ENCODE results near the gene LSM14B. TPM values are rescaled to one million over a fixed set of nuclear protein-coding genes. Genes with fewer than 3 reads are reported as not detected.

The LSM14B gene
- total RNA-seq, 6 experiments from 2014 or later, result 9.5 to 19.8 (median 14.2) TPM

- Histone ChIP-seq H3K9me3 (peaks cover 0 to 3% (median 0%) of the 10 kb centered on the region in 4 donors), H3K27me3 (no peaks in the 10 kb centered on the region), H3K4me1 (no peaks in the 10 kb centered on the region), H3K36me3 (no peaks in the 10 kb centered on the region), H3K4me3 (no peak overlapping the region), H3K27ac (no peak overlapping the region)
- TF ChIP-seq POLR2A (IDR thresholded peaks at IDR 0.05) (no peak), CTCF (IDR thresholded peaks at IDR 0.05) (no peak)
- DNase-seq (no peak), ATAC-seq (no peak)
- intact Hi-C loops (cut with DNase I), result no loop called here
- WGBS (ENCODE audit: insufficient coverage, low coverage, low lambda C conversion rate, missing lambda C conversion rate), result 63% methylated on average over 3 of the region's 4 CpGs
Observed at GRCh38 chr20:62101078-62101477, 21.2 kb upstream of the LSM14B start.

- TF ChIP-seq CTCF (IDR thresholded peaks at IDR 0.05) (no peak), POLR2A (IDR thresholded peaks at IDR 0.05) (no peak)
- no peaks in the 10 kb centered on the region for H3K27me3 ChIP-seq
- H3K27ac ChIP-seq, result no peak overlapping the region
- no peaks in the 10 kb centered on the region for H3K4me1 ChIP-seq
- DNase-seq (no peak), ATAC-seq (no peak)
- intact Hi-C loops (cut with DNase I), result no loop called here
- no peak overlapping the region for H3K4me3 ChIP-seq
- no peaks in the 10 kb centered on the region for H3K36me3 ChIP-seq
- WGBS (ENCODE audit: insufficient coverage, low coverage, low lambda C conversion rate, missing lambda C conversion rate), result 74% methylated on average over 10 of the region's 21 CpGs
- H3K9me3 ChIP-seq, result peaks cover 0 to 6% (median 0%) of the 10 kb centered on the region in 4 donors
Observed at GRCh38 chr20:62103508-62104233, 18.6 kb upstream of the LSM14B start.

GRCh38 chr20:62104234-62104789 lies 18.0 kb upstream of the LSM14B start:
- Histone ChIP-seq H3K4me1 (no peaks in the 10 kb centered on the region), H3K36me3 (no peaks in the 10 kb centered on the region), H3K27ac (no peak overlapping the region), H3K9me3 (peaks cover 0 to 12% (median 0%) of the 10 kb centered on the region in 4 donors), H3K4me3 (no peak overlapping the region), H3K27me3 (no peaks in the 10 kb centered on the region)
- TF ChIP-seq CTCF (IDR thresholded peaks at IDR 0.05), result no peak
- TF ChIP-seq POLR2A (IDR thresholded peaks at IDR 0.05), result no peak
- ATAC-seq (no peak), DNase-seq (no peak)
- intact Hi-C loops (cut with DNase I), result no loop called here
- 45% methylated on average over 6 of the region's 15 CpGs for WGBS (ENCODE audit: insufficient coverage, low coverage, low lambda C conversion rate, missing lambda C conversion rate)

- no peaks in the 10 kb centered on the region for H3K27me3 ChIP-seq
- DNase-seq (no peak), ATAC-seq (no peak)
- no peak for TF ChIP-seq CTCF (IDR thresholded peaks at IDR 0.05)
- TF ChIP-seq POLR2A (IDR thresholded peaks at IDR 0.05), result no peak
- no peaks in the 10 kb centered on the region for H3K36me3 ChIP-seq
- WGBS (ENCODE audit: insufficient coverage, low coverage, low lambda C conversion rate, missing lambda C conversion rate), result 38% methylated on average over 7 of the region's 7 CpGs
- no peak overlapping the region for H3K27ac ChIP-seq
- H3K4me1 ChIP-seq, result no peaks in the 10 kb centered on the region
- H3K9me3 ChIP-seq, result peaks cover 0 to 16% (median 0%) of the 10 kb centered on the region in 4 donors
- H3K4me3 ChIP-seq, result no peak overlapping the region
- intact Hi-C loops (cut with DNase I), result no loop called here
Observed at GRCh38 chr20:62104791-62105345, 17.4 kb upstream of the LSM14B start.

Data from right lobe of liver (tissue), 6 donors.